GM08714 (cell line): ENCODE measurements around the gene OSGEP.

Experiments used
- H3K4me3 ChIP-seq: fragments of 200-500 bp; sonication (Bioruptor generic); 2 replicates; pipeline ENCODE4 v1.5.1; 2014; ENCODE audit warnings: mild to moderate bottlenecking, low read length, inconsistent platforms
- ZNF274 ChIP-seq: IDR thresholded peaks from 2 replicates; pipeline ENCODE4 v1.6.1; 2012; ENCODE audit warnings: mild to moderate bottlenecking, low read depth, low read length

The OSGEP gene

DNA sequence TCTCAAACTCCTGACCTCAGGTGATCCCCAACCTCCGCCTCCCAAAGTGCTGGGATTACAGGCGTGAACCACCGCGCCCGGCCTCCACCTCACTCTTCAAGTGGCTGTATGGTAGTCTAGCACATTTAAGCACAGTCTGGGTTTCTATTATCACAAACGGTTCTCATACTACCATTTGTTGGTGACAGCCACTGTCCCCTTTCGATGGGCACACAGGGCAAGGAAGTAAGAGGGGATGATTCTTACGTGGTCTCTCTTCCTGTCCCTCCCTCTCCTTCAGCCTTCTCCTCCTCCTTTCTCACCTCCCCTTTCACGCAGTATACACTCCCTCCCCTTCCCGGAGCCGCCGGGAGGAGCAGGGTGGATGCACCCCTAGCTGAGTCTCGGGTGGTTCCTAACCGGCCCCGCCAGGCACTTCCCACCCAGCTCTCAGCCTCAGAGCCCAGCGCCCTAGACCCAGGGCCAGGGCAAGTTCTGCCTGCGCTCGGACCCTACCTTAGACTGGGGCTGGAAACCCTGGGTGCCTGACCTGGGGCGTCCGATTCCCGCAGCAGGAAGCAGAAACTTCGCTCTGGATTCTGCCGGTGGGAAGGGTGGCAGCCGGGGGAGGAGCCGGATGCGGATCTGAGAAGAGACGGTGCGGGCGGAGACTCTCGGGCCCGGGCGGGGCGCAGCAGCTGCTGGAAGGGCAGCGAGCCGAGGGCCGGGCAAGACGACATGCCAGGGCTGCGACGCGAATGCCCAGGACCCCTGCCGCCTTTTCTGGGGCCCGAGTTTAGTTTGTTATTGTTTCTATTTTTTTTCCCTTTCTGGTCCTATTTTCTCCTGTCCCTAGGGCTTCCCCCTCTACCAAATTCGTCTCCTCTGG, 41.5 kb downstream of the OSGEP start, which contains the start of gene TEP1:
TSS of gene TEP1 (minus strand) at position 626 of the 868 bp plus-strand sequence. CDS start 5,062 bp downstream, outside the sequence.
- peak within 1 kb of the TSS; percentile 73 for H3K4me3 ChIP-seq
- TF ChIP-seq ZNF274, result no peak

DNA sequence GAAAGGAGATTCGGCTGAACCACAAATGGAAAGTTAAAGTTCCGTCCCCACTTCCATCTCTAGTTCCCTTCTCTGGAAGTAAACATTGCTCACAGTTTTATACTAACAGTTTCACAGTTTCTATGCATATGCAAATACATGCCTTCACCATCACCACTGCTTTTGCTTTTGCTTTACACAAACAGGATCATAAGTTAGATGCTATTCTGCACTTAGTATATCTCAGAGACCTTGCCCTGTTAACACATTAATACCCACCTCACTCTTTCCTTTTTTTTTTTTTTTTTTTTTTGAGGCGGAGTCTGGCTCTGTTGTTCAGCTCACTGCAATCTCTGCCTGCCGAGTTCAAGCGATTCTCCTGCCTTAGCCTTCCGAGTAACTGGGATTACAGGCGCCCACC, 42.2 kb downstream of the OSGEP start:
- TF ChIP-seq ZNF274, result no peak
- H3K4me3 ChIP-seq, result peak overlapping the region; percentile 73

DNA sequence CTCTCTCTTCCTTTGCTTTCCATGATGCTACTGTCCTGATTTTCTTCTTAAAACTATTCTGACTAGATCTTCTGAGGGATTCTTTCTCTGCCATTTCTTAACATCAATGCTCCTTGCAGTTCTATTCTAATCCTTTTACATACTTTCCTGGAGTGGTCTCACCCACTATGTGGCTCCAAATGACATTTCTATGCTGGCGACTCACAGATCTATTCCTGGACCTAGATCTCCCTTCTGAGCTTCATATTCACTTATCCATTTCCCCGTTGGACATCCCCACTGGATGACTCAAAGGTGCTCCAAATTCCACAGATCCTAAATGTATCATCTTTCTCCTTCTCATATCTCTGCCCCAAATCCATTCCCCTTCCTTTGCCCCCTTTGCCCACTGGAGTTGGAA, 45.4 kb downstream of the OSGEP start:
- TF ChIP-seq ZNF274, result no peak
- H3K4me3 ChIP-seq, result no peak overlapping the region

DNA sequence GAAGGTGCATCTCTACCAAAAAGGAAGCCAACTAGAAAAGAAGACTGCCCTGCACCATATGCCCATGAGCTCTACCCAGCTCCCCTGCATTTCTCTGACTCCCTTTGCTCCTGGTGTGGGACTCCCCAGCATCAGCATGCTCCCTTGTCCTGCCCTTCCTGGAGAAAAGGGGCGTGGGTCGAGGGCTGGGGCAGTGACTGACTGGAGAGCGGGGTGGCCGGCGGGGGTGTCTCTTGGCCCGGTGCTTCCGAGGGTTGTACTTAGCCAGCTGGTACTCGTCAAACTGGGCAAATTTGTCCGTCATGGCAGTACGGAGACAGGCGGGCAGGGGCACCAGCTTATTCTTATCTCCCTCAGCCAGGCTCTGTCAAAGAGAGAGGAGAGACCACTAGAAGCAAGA, 51.1 kb downstream of the OSGEP start:
- TF ChIP-seq ZNF274, result no peak
- H3K4me3 ChIP-seq, result no peak overlapping the region

DNA sequence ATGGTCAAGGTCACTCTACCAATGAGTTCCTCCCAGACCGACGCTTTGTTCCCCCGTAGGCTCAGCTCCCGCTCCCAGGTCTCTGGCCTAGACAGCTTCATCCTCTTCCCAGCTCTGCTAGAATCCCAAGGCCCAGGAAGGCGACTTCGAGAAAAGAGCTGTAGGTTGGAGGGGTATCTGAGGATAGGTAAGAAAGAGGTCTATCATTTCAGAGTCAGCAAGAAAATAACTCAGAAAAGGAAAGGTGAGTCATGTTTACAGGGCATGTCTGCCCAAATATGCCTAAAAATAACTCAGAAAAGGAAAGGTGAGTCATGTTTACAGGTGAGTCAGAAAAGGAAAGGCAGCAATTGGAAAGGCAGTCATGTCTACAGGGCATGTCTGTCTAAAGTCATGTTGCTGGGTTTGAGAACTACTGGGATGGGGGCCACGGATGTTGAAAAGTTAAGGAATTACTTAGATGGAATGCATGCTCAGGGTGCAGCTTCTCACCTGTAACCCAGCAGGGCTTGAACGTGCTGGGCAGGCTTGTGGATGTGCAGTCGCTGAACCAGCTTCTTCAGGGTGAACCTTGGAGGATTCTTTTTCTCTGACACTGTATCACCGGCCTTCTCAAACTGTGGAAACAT, 53.5 kb downstream of the OSGEP start:
- H3K4me3 ChIP-seq, result no peak overlapping the region
- TF ChIP-seq ZNF274, result no peak

DNA sequence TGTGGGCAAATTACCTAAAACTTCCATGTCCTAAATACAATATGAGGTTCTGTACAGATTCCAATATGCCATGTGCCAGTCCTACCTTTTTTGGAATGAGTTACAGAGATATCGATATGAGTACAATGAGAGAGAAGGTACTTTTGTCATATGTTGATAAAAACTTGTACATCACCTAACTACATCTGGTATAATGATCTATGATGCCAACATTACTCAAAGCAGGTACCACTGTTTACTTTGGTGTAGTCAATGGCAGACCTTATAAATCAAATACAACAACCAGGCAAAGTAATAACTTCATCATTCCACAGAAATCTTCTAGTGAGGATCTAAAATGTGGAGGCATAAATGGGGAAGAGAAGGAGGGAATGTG, 54.0 kb downstream of the OSGEP start:
- no peak for TF ChIP-seq ZNF274
- H3K4me3 ChIP-seq, result no peak overlapping the region

DNA sequence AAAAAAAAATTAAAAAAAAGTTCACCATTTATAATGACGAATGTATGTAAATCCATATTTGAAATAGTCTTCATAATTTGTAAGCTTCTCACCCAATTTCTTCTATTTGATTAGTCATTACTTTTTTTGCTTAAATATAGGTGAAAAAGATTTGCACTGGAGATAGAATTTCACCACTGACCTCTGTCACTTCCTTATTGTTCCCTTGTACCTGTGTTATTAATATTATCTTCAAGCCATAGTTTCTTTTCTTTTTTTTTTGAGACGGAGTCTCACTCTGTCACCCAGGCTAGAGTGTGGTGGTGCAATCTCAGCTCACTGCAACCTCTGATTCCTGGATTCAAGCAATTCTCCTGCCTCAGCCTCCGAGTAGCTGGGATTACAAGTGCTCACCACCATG, 57.1 kb downstream of the OSGEP start:
- TF ChIP-seq ZNF274, result no peak
- no peak overlapping the region for H3K4me3 ChIP-seq
